Measurements from ENCODE around the gene ATG2A. TPM values are rescaled to one million over a fixed set of nuclear protein-coding genes. Genes with fewer than 3 reads are reported as not detected.

Gene ATG2A
- total and polyA plus RNA-seq, 10 donors, result 14.3 to 57.3 (median 34.0) TPM

GRCh38 chr11:64921384-64921783 is 4.4 kb upstream of the ATG2A start:
- peaks cover 0 to 2% (median 0%) of the 10 kb centered on the region in 6 donors for H3K36me3 ChIP-seq
- no peak for TF ChIP-seq POLR2A (IDR thresholded peaks at IDR 0.05)
- no peak for TF ChIP-seq CTCF (IDR thresholded peaks at IDR 0.05 in 8 of 11, conservative IDR thresholded peaks at IDR 0.05 in 3 of 11)
- no peak for TF ChIP-seq POLR2AphosphoS5 (IDR thresholded peaks at IDR 0.05)
- no peaks in the 10 kb centered on the region for H3K9me3 ChIP-seq
- peaks cover 17 to 56% (median 45%) of the 10 kb centered on the region in 6 donors for H3K4me1 ChIP-seq
- WGBS, 5 donors, result 58 to 91% (median 60%) methylated on average over 2 to 3 of the region's 3 CpGs
- H3K27ac ChIP-seq, result no peak overlapping the region
- DNase-seq, result peak; percentile 60
- no peaks in the 10 kb centered on the region for H3K27me3 ChIP-seq (replicated peaks in 1 of 7)
- no peak overlapping the region for H3K4me3 ChIP-seq
- intact Hi-C loops (cut with DNase I; ENCODE audit: low total_unique reads), result no loop called here

- intact Hi-C loops (cut with DNase I; ENCODE audit: low total_unique reads), result no loop called here
- TF ChIP-seq POLR2A (IDR thresholded peaks at IDR 0.05), result no peak
- peaks cover 23 to 56% (median 45%) of the 10 kb centered on the region in 6 donors for H3K4me1 ChIP-seq
- WGBS, 5 donors, result 73 to 92% (median 79%) methylated on average over 2 of the region's 2 CpGs
- H3K36me3 ChIP-seq, result no peaks in the 10 kb centered on the region
- H3K27me3 ChIP-seq (replicated peaks in 1 of 7), result no peaks in the 10 kb centered on the region
- no peaks in the 10 kb centered on the region for H3K9me3 ChIP-seq
- no peak overlapping the region for H3K4me3 ChIP-seq
- no peak for DNase-seq
- no peak overlapping the region for H3K27ac ChIP-seq
Measured at GRCh38 chr11:64920124-64920523, 3.1 kb upstream of the ATG2A start.

- intact Hi-C loops (cut with DNase I; ENCODE audit: low total_unique reads), result no loop called here
- 89 to 93% (median 92%) methylated on average over 8 of the region's 8 CpGs for WGBS, 5 donors
- Histone ChIP-seq H3K9me3 (no peaks in the 10 kb centered on the region), H3K27me3 (replicated peaks in 1 of 7) (no peaks in the 10 kb centered on the region), H3K27ac (no peak overlapping the region), H3K4me1 (peaks cover 23 to 56% (median 43%) of the 10 kb centered on the region in 6 donors), H3K4me3 (no peak overlapping the region), H3K36me3 (peaks cover 0 to 2% (median 0%) of the 10 kb centered on the region in 6 donors)
- no peak for DNase-seq
- TF ChIP-seq POLR2A (IDR thresholded peaks at IDR 0.05) (no peak), POLR2AphosphoS5 (IDR thresholded peaks at IDR 0.05) (no peak), CTCF (IDR thresholded peaks at IDR 0.05 in 8 of 11, conservative IDR thresholded peaks at IDR 0.05 in 3 of 11) (no peak)
Measured at GRCh38 chr11:64919627-64920026, 2.6 kb upstream of the ATG2A start.

- 14 to 30% (median 20%) methylated on average over 4 of the region's 4 CpGs for WGBS, 5 donors
- Histone ChIP-seq H3K27me3 (replicated peaks in 1 of 7) (no peaks in the 10 kb centered on the region), H3K4me1 (peaks cover 15 to 49% (median 31%) of the 10 kb centered on the region in 6 donors), H3K36me3 (peaks cover 0 to 19% (median 13%) of the 10 kb centered on the region in 6 donors), H3K9me3 (no peaks in the 10 kb centered on the region), H3K27ac (peak overlapping the region; percentile 64 to 95 (median 84)), H3K4me3 (peak overlapping the region in 6 of 8 donors; percentile 38 to 94 (median 82))
- TF ChIP-seq POLR2A (IDR thresholded peaks at IDR 0.05), result no peak
- peak in 2 of 11 experiments; percentile 15 to 23 for TF ChIP-seq CTCF (IDR thresholded peaks at IDR 0.05 in 8 of 11, conservative IDR thresholded peaks at IDR 0.05 in 3 of 11)
- DNase-seq, result no peak
- intact Hi-C loops (cut with DNase I; ENCODE audit: low total_unique reads), result no loop called here
Measured at GRCh38 chr11:64918017-64918416, 1.0 kb upstream of the ATG2A start.

- DNase-seq, result no peak
- intact Hi-C loops (cut with DNase I; ENCODE audit: low total_unique reads), result no loop called here
- H3K36me3 ChIP-seq, result peaks cover 0 to 22% (median 17%) of the 10 kb centered on the region in 6 donors
- H3K27ac ChIP-seq, result peak overlapping the region; percentile 64 to 95 (median 84)
- H3K27me3 ChIP-seq (replicated peaks in 1 of 7), result no peaks in the 10 kb centered on the region
- H3K4me1 ChIP-seq, result peaks cover 15 to 48% (median 31%) of the 10 kb centered on the region in 6 donors
- peak overlapping the region; percentile 33 to 94 (median 80) for H3K4me3 ChIP-seq
- WGBS, 5 donors, result 14 to 26% (median 21%) methylated on average over 6 of the region's 6 CpGs
- no peaks in the 10 kb centered on the region for H3K9me3 ChIP-seq
- TF ChIP-seq CTCF (IDR thresholded peaks at IDR 0.05 in 8 of 11, conservative IDR thresholded peaks at IDR 0.05 in 3 of 11) (no peak), POLR2A (IDR thresholded peaks at IDR 0.05) (no peak), POLR2AphosphoS5 (IDR thresholded peaks at IDR 0.05) (no peak)
Measured at GRCh38 chr11:64917663-64917995, 620 bp upstream of the ATG2A start.
